ENCODE results near the gene AUP1. TPM values are rescaled to one million over a fixed set of nuclear protein-coding genes. Genes with fewer than 3 reads are reported as not detected.

Gene AUP1
- total RNA-seq, 8 experiments from 2014 or later: 43.1 to 121 (median 74.7) TPM

DNA sequence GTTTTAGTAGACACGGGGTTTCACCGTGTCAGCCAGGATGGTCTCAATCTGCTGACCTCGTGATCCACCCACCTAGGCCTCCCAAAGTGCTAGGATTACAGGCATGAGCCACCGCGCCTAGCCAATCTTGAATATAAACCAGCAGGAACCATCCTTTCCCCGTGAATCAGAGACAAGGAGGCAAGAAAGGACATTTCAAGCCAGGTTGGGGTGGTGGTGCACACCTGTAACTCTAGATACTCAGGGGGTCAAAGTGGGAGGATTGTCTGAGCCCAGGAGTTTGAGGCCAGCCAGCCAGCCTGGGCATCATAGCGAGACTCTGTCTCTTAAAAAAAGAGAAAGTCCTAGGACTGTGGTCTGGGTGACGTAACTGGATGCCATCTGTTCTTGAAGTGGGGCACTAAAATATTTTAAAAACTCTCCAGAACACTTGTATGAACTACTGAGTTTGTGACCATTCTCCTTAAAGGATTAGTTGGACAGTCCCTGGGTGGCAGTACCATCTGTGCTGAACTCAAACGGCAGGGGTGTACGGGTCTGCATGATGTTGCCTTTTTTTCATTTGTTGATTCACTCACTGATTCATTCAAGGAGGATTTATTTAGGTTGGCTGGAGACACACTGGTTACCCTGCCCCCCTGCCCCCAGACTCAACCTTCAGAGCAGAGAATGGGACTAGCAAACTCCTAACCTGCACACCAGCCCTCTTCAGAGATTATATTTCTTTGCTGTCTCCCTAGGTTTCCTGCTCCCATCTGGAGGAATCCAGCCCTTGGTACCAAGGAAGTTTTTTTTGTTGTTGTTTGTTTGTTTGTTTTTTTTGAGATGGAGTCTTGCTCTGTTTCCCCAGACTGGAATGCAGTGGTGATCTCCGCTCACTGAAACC, 18.2 kb downstream of the AUP1 start:
- Histone ChIP-seq H3K4me1 (replicated peaks in 1 of 2) (peaks cover 7 to 8% of the 10 kb centered on the region in 2 donors), H3K27ac (no peak overlapping the region), H3K4me3 (no peak overlapping the region)
- 27 to 80% (median 40%) methylated on average over 2 to 9 of the region's 11 CpGs; no CpG with 5 or more reads in 3 of the 10 experiments for WGBS, 10 experiments
- in situ Hi-C loops (cut with MboI; ENCODE audit: low pct_unique_long_range_greater_than_20kb in 2 of 9, low sequenced_read_pairs in 9 of 9, unreplicated experiment in 9 of 9): no loop called here
- ATAC-seq (replicated peaks in 6 of 8): no peak

- H3K4me3 ChIP-seq: no peak overlapping the region
- H3K27ac ChIP-seq: no peak overlapping the region
- ATAC-seq (replicated peaks in 6 of 8): no peak
- in situ Hi-C loops (cut with MboI; ENCODE audit: low pct_unique_long_range_greater_than_20kb in 2 of 9, low sequenced_read_pairs in 9 of 9, unreplicated experiment in 9 of 9): no loop called here
- 14 to 100% (median 72%) methylated on average over 1 to 4 of the region's 4 CpGs for WGBS, 10 experiments
- peaks cover 12 to 13% of the 10 kb centered on the region in 2 donors for H3K4me1 ChIP-seq (replicated peaks in 1 of 2)
Observed at GRCh38 chr2:74510272-74510671, 19.2 kb downstream of the AUP1 start.

GRCh38 chr2:74507926-74508520, 21.5 kb downstream of the AUP1 start:
- peak; percentile 9 to 58 (median 53) for ATAC-seq (replicated peaks in 6 of 8)
- H3K4me1 ChIP-seq (replicated peaks in 1 of 2): peaks cover 13 to 16% of the 10 kb centered on the region in 2 donors
- H3K27ac ChIP-seq: peak overlapping the region; percentile 99 to 100
- H3K4me3 ChIP-seq: peak overlapping the region; percentile 71 to 92 (median 81)
- WGBS, 10 experiments: 0 to 100% (median 8%) methylated on average over 2 to 11 of the region's 38 CpGs; no CpG with 5 or more reads in 1 of the 10 experiments
- in situ Hi-C loops (cut with MboI; ENCODE audit: low pct_unique_long_range_greater_than_20kb in 2 of 9, low sequenced_read_pairs in 9 of 9, unreplicated experiment in 9 of 9): no loop called here

GRCh38 chr2:74507145-74507925, 22.2 kb downstream of the AUP1 start, which contains the start of gene PCGF1:
Gene PCGF1 (minus strand): TSS chr2:74507695. CDS start chr2:74507668, 27 bp downstream.
- peaks cover 16 to 18% of the 10 kb centered on the region in 2 donors for H3K4me1 ChIP-seq (replicated peaks in 1 of 2)
- H3K27ac ChIP-seq: peak within 1 kb of the TSS; percentile 99 to 100
- 0 to 8% (median 0%) methylated on average over 1 to 5 of the region's 56 CpGs; no CpG with 5 or more reads in 3 of the 10 experiments for WGBS, 10 experiments
- in situ Hi-C loops (cut with MboI; ENCODE audit: low pct_unique_long_range_greater_than_20kb in 2 of 9, low sequenced_read_pairs in 9 of 9, unreplicated experiment in 9 of 9): no loop called here
- ATAC-seq (replicated peaks in 6 of 8): peak; percentile 74 to 91 (median 86)
- H3K4me3 ChIP-seq: peak within 1 kb of the TSS; percentile 71 to 92 (median 81)

DNA sequence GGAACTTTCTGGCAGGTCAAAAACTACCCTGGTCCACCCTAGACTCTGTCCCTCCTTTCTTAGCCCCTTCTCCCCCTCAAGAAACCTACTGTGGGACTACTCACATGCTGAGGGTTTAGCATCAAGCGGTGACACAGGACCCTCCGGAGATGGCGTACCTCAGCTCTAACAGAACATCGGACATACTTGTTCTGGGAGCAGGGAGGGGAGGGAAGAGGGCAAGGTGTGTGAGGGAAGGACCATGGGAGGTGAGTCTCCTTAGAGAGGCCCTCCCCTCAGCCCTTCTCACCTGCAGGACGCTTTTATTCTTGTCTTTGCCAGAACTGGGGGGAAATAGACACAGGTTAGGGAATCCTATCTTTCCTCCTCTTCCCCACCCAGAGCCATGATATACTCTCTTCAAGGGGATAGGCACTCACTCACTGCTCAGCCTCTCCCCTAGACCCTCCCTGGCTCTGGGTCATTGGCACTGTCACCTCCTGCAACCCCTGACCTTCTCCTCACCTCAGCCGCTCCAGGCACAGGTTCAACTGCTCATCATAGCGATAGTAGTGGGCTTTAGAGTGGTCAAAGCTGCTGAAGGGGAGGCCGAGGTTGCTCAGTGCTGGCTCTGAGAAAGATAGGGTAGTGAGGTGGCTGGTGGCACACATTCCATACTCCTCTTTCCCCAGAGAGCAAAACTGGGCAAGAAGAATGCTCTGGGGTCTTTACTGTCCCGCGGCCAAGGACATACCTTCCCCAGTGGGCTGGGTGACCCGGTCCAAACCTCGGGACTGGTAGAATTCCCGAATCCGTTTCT, 23.9 kb downstream of the AUP1 start:
- H3K4me3 ChIP-seq: no peak overlapping the region
- peaks cover 16 to 21% of the 10 kb centered on the region in 2 donors for H3K4me1 ChIP-seq (replicated peaks in 1 of 2)
- in situ Hi-C loops (cut with MboI; ENCODE audit: low pct_unique_long_range_greater_than_20kb in 2 of 9, low sequenced_read_pairs in 9 of 9, unreplicated experiment in 9 of 9): no loop called here
- WGBS, 10 experiments: 81 to 100% (median 98%) methylated on average over 1 to 8 of the region's 14 CpGs; no CpG with 5 or more reads in 1 of the 10 experiments
- ATAC-seq (replicated peaks in 6 of 8): no peak
- H3K27ac ChIP-seq: no peak overlapping the region

GRCh38 chr2:74504591-74504990, 24.9 kb downstream of the AUP1 start:
- in situ Hi-C loops (cut with MboI; ENCODE audit: low pct_unique_long_range_greater_than_20kb in 2 of 9, low sequenced_read_pairs in 9 of 9, unreplicated experiment in 9 of 9): no loop called here
- Histone ChIP-seq H3K27ac (no peak overlapping the region), H3K4me1 (replicated peaks in 1 of 2) (peaks cover 16 to 23% of the 10 kb centered on the region in 2 donors), H3K4me3 (no peak overlapping the region)
- ATAC-seq (replicated peaks in 6 of 8): no peak
- 50 to 90% (median 88%) methylated on average over 1 to 3 of the region's 3 CpGs; no CpG with 5 or more reads in 4 of the 10 experiments for WGBS, 10 experiments

DNA sequence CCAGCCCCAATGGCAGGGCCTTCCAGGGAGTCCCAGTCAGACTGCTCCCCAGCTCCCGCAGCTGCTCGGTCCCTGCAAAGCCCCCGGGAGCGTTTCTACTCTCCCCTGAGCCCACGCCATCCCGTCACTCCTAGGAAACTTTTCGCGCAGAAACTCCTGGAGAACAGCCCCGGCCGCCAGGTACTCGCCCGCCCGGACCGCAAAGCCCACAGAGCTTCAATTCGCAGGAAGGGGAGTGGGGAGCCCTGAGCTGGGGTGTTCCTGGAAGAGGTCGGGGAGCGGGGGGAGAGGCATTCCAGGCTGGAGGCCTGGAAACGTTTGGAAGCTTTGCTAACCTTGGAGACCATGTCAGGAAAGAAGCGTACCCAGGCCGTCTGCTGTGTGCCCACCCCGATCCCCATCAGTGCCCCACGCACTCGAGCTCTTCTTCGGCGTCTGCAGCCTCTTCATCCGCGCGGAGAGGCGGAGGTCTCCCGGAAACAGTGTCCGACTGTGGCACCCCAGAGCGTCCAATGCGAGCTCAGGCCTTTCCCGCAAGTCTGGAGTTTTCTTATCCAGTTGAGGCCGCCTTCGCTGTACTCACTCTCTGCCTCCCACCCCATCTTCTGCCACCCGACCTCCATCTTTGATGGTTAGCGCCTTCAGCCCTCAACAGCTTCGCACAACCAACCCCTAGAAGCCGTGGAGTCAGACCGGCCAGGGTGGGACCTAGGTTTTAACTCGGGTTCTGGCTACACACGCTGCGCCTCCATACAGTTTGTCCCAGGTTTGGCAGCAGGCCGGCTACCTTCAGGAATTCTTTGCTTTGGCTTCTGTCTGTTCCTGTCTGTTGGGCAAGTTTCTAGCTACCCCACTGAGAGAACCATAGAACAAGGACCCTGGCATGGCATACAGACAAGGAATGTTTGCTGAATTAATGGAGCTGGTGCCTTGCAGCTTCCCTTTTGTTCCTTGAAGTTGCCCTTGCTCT, 25.7 kb downstream of the AUP1 start:
- H3K4me3 ChIP-seq: peak overlapping the region in 3 of 5 donors; percentile 33 to 41 (median 34)
- peak overlapping the region in 1 of 2 donors; percentile 15 for H3K27ac ChIP-seq
- peaks cover 16 to 29% of the 10 kb centered on the region in 2 donors for H3K4me1 ChIP-seq (replicated peaks in 1 of 2)
- WGBS, 10 experiments: 23 to 93% (median 40%) methylated on average over 2 to 8 of the region's 45 CpGs; no CpG with 5 or more reads in 3 of the 10 experiments
- no peak for ATAC-seq (replicated peaks in 6 of 8)
- in situ Hi-C loops (cut with MboI; ENCODE audit: low pct_unique_long_range_greater_than_20kb in 2 of 9, low sequenced_read_pairs in 9 of 9, unreplicated experiment in 9 of 9): no loop called here

DNA sequence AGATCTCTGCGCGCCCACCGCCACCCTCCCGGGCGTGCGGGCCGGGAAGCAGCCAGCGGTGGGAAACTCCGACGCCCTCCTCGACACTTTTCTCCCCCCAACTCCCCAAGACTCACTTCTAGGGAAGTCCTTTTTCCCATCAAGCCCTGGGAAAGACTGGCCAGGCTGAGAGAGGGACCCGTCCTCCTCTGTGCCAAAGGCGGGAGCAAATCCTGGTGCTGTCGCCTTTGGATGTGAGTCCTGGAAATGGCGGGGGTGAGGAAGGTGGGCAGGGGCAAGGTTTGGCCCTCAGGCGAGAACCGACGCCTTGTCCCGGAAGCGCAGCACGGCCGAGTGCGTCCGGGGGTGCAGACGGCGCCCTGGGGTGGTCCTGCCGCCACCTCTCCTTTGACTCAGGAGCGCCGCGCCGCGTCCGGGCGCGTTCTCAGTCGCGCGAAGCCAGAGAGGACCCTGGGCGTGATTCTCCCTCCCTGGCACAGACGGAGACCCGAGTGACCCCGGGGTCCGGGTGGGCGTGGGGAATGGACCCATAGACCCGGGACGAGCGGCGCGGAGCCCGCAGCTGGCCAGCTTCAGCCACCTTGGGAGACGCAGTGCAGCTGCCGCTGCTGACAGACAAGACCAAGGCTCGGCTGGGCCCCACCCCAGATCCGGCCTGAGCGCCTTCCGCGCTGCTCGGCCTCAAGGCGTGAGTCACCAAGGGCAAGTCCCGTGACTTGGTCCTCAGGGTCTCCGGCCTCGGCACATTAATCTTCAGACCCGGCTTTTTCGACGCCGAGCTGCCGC, 26.6 kb downstream of the AUP1 start:
- peak; percentile 14 to 56 (median 46) for ATAC-seq (replicated peaks in 6 of 8)
- Histone ChIP-seq H3K4me1 (replicated peaks in 1 of 2) (peaks cover 15 to 38% of the 10 kb centered on the region in 2 donors), H3K4me3 (peak overlapping the region in 4 of 5 donors; percentile 3 to 41 (median 34)), H3K27ac (peak overlapping the region in 1 of 2 donors; percentile 46)
- WGBS, 10 experiments: 0 to 6% (median 3%) methylated on average over 4 to 14 of the region's 67 CpGs; no CpG with 5 or more reads in 5 of the 10 experiments
- in situ Hi-C loops (cut with MboI; ENCODE audit: low pct_unique_long_range_greater_than_20kb in 2 of 9, low sequenced_read_pairs in 9 of 9, unreplicated experiment in 9 of 9): no loop called here

- in situ Hi-C loops (cut with MboI; ENCODE audit: low pct_unique_long_range_greater_than_20kb in 2 of 9, low sequenced_read_pairs in 9 of 9, unreplicated experiment in 9 of 9): no loop called here
- no peak overlapping the region for H3K27ac ChIP-seq
- H3K4me3 ChIP-seq: peak overlapping the region in 3 of 5 donors; percentile 33 to 41 (median 34)
- H3K4me1 ChIP-seq (replicated peaks in 1 of 2): peaks cover 18 to 41% of the 10 kb centered on the region in 2 donors
- WGBS, 10 experiments: 4 to 100% methylated on average over 2 to 11 of the region's 32 CpGs; no CpG with 5 or more reads in 8 of the 10 experiments
- ATAC-seq (replicated peaks in 6 of 8): no peak
Observed at GRCh38 chr2:74502147-74502719, 27.3 kb downstream of the AUP1 start.

- Histone ChIP-seq H3K27ac (no peak overlapping the region), H3K4me3 (no peak overlapping the region), H3K4me1 (replicated peaks in 1 of 2) (peaks cover 15 to 38% of the 10 kb centered on the region in 2 donors)
- no peak for ATAC-seq (replicated peaks in 6 of 8)
- in situ Hi-C loops (cut with MboI; ENCODE audit: low pct_unique_long_range_greater_than_20kb in 2 of 9, low sequenced_read_pairs in 9 of 9, unreplicated experiment in 9 of 9): no loop called here
- 26 to 100% (median 45%) methylated on average over 2 to 10 of the region's 18 CpGs; no CpG with 5 or more reads in 3 of the 10 experiments for WGBS, 10 experiments
Observed at GRCh38 chr2:74501335-74502071, 28.0 kb downstream of the AUP1 start.
